H1 (cell line): ENCODE results near the gene PAX4. TPM values are rescaled to one million over a fixed set of nuclear protein-coding genes. Genes with fewer than 3 reads are reported as not detected.

ENCODE experiments used
- CTCF ChIA-PET: fragments of 300-600 bp; sonication (Branson Sonifier 250); formaldehyde crosslinking; loops from one replicate; lab custom pipeline; 2021; ENCODE audit not compliant: partially characterized antibody; lab: Charles Lee
- POLR2A ChIA-PET: fragments of 300-600 bp; sonication (Branson Sonifier 250); formaldehyde crosslinking; loops from one replicate; lab custom pipeline; 2021; ENCODE audit warnings: inconsistent platforms; ENCODE audit not compliant: partially characterized antibody; lab: Charles Lee
- DNase-seq, 2 experiments: peaks; one replicate each; pipeline versions ENCODE4 v3.0.0 to v3.0.0-alpha.2; 2010 to 2022; ENCODE audit warnings: low spot score in 2 of 2, low read depth in 1 of 2, mixed read lengths in 1 of 2
- FAIRE-seq: peaks from 2 replicates; lab custom pipeline; 2011; peaks lifted over from hg19 to GRCh38; lab: Jason Lieb, UNC
- H2AFZ ChIP-seq: 2 replicates; pipeline ENCODE4 v1.8.1; 2012; ENCODE audit warnings: low read length, inconsistent platforms
- H2AK5ac ChIP-seq: 2 replicates; pipeline ENCODE4 v1.6.1; 2013; ENCODE audit warnings: low read depth, low read length
- H2BK120ac ChIP-seq: replicated peaks from 2 replicates; pipeline ENCODE3; 2013; ENCODE audit warnings: low read depth, low read length, inconsistent platforms
- H2BK12ac ChIP-seq: 2 replicates; pipeline ENCODE4 v1.6.1; 2013; ENCODE audit warnings: low read depth, low read length
- H2BK15ac ChIP-seq: 2 replicates; pipeline ENCODE4 v1.6.1; 2013; ENCODE audit warnings: low read length
- H2BK20ac ChIP-seq: 2 replicates; pipeline ENCODE4 v1.6.1; 2013; ENCODE audit warnings: low read length
- H2BK5ac ChIP-seq: 2 replicates; pipeline ENCODE4 v1.6.1; 2013; ENCODE audit warnings: low read depth, low read length
- H3K14ac ChIP-seq: 2 replicates; pipeline ENCODE4 v1.6.1; 2013; ENCODE audit warnings: inconsistent platforms; ENCODE audit not compliant: insufficient read length
- H3K18ac ChIP-seq: 2 replicates; pipeline ENCODE4 v1.6.1; 2013; ENCODE audit warnings: low read length; ENCODE audit errors: extremely low read depth
- H3K23ac ChIP-seq: 2 replicates; pipeline ENCODE4 v1.6.1; 2013; ENCODE audit warnings: inconsistent platforms; ENCODE audit not compliant: insufficient read length
- H3K23me2 ChIP-seq: 2 replicates; pipeline ENCODE4 v1.6.1; 2013; ENCODE audit warnings: low read depth, low read length
- H3K27ac ChIP-seq: 2 replicates; pipeline ENCODE4 v1.6.1; 2011; ENCODE audit warnings: low read depth, low read length, inconsistent platforms
- H3K27me3 ChIP-seq, 4 experiments: replicated peaks in 1 of 4; 1 replicate in 1 of 4; 2 replicates in 3 of 4; pipeline versions ENCODE4 v1.6.1 to v1.8.1; 2011 to 2013; ENCODE audit warnings: low read length in 3 of 4, mild to moderate bottlenecking in 3 of 4, inconsistent platforms in 2 of 4, mixed read lengths in 2 of 4, moderate library complexity in 1 of 4; ENCODE audit not compliant: control insufficient read depth in 3 of 4, insufficient read depth in 3 of 4; ENCODE audit errors: extremely low read depth in 1 of 4
- H3K36me3 ChIP-seq, 4 experiments: 2 replicates each; pipeline versions ENCODE4 v1.6.1 to v1.8.1; 2011 to 2013; ENCODE audit warnings: mild to moderate bottlenecking in 4 of 4, low read length in 3 of 4, moderate library complexity in 2 of 4, control low read depth in 1 of 4, inconsistent platforms in 1 of 4; ENCODE audit not compliant: insufficient read depth in 4 of 4, control insufficient read depth in 2 of 4
- H3K4ac ChIP-seq: replicated peaks from 2 replicates; pipeline ENCODE3; 2013; ENCODE audit warnings: low read length, low read depth, mixed read lengths, inconsistent platforms; ENCODE audit not compliant: insufficient read length
- H3K4me1 ChIP-seq, 4 experiments: replicated peaks in 1 of 4; 1 replicate in 1 of 4; 2 replicates in 3 of 4; pipeline versions ENCODE4 v1.6.1 to v1.8.1; 2011 to 2013; ENCODE audit warnings: low read length in 3 of 4, inconsistent platforms in 2 of 4, mixed read lengths in 1 of 4; ENCODE audit not compliant: insufficient read depth in 4 of 4, control insufficient read depth in 3 of 4
- H3K4me2 ChIP-seq, 2 experiments: 2 replicates each; pipeline versions ENCODE4 v1.6.1 to v1.8.1; 2011 to 2013; ENCODE audit warnings: low read depth in 2 of 2, low read length in 2 of 2, control low read depth in 1 of 2, inconsistent platforms in 1 of 2, mild to moderate bottlenecking in 1 of 2; ENCODE audit not compliant: insufficient read depth in 1 of 2
- H3K4me3 ChIP-seq, 4 experiments: fragments of 200-600, 300-600 bp in 1 of 4; sonication (generic), shearing (Covaris generic), sonication (Bioruptor Twin) in 1 of 4; 2 replicates each; pipeline versions ENCODE4 v1.5.1 to v1.8.1; 2011 to 2016; ENCODE audit warnings: low read length in 4 of 4, low read depth in 3 of 4, control low read depth in 2 of 4, inconsistent platforms in 2 of 4, mild to moderate bottlenecking in 2 of 4, mixed read lengths in 1 of 4, moderate library complexity in 1 of 4; ENCODE audit not compliant: insufficient read depth in 2 of 4; ENCODE audit errors: extremely low read depth in 1 of 4
- H3K56ac ChIP-seq: replicated peaks from 2 replicates; pipeline ENCODE3; 2013; ENCODE audit warnings: low read depth, mild to moderate bottlenecking, mixed read lengths, low read length, inconsistent platforms; ENCODE audit not compliant: insufficient read length
- H3K79me1 ChIP-seq: 2 replicates; pipeline ENCODE4 v1.6.1; 2013; ENCODE audit warnings: low read depth, low read length, control low read depth
- H3K79me2 ChIP-seq, 2 experiments: 2 replicates each; pipeline versions ENCODE4 v1.6.1 to v1.8.1; 2012 to 2013; ENCODE audit warnings: low read length in 2 of 2, mild to moderate bottlenecking in 2 of 2, inconsistent platforms in 1 of 2; ENCODE audit not compliant: insufficient read depth in 2 of 2, control insufficient read depth in 1 of 2
- H3K9ac ChIP-seq, 4 experiments: replicated peaks in 1 of 4; 1 replicate in 1 of 4; 2 replicates in 3 of 4; pipeline versions ENCODE4 v1.6.1 to v1.8.1; 2011 to 2013; ENCODE audit warnings: low read depth in 3 of 4, low read length in 3 of 4, control low read depth in 2 of 4, mild to moderate bottlenecking in 2 of 4, moderate library complexity in 2 of 4, inconsistent platforms in 1 of 4; ENCODE audit errors: extremely low read depth in 1 of 4
- H3K9me3 ChIP-seq, 2 experiments: 2 replicates each; pipeline versions ENCODE4 v1.6.1 to v1.8.1; 2012 to 2013; ENCODE audit warnings: mild to moderate bottlenecking in 2 of 2, moderate library complexity in 2 of 2, control low read depth in 1 of 2, inconsistent platforms in 1 of 2, low read depth in 1 of 2, low read length in 1 of 2, mixed read lengths in 1 of 2; ENCODE audit not compliant: insufficient read depth in 2 of 2
- H4K20me1 ChIP-seq, 2 experiments: replicated peaks in 1 of 2; 2 replicates each; pipeline versions ENCODE3 to v1.8.1; 2011 to 2013; ENCODE audit warnings: inconsistent platforms in 2 of 2, low read length in 2 of 2, mild to moderate bottlenecking in 1 of 2; ENCODE audit not compliant: insufficient read depth in 2 of 2, control insufficient read depth in 1 of 2
- H4K5ac ChIP-seq: 2 replicates; pipeline ENCODE4 v1.6.1; 2013; ENCODE audit warnings: low read length, low read depth, mixed read lengths, inconsistent platforms; ENCODE audit not compliant: insufficient read length
- H4K8ac ChIP-seq: 2 replicates; pipeline ENCODE4 v1.8.0; 2013; ENCODE audit warnings: mild to moderate bottlenecking, moderate library complexity, low read length, inconsistent platforms; ENCODE audit not compliant: insufficient read depth; ENCODE audit errors: extremely low read depth
- H4K91ac ChIP-seq: replicated peaks from 2 replicates; pipeline ENCODE3; 2013; ENCODE audit warnings: low read length, mixed read lengths, inconsistent platforms; ENCODE audit not compliant: insufficient read length
- POLR2AphosphoS5 ChIP-seq: IDR thresholded peaks from 2 replicates; pipeline ENCODE4 v1.6.1; 2011; ENCODE audit warnings: low read depth, low read length
- WGBS, 2 experiments: shearing (Covaris generic) in 1 of 2; methylation state at CpG; one replicate each; pipeline versions ENCODE4 v1.1.6 to v1.1.7; 2013 to 2015; ENCODE audit warnings: low lambda C conversion rate in 2 of 2, mixed read lengths in 2 of 2, inconsistent platforms in 1 of 2, low coverage in 1 of 2, missing lambda C conversion rate in 1 of 2; ENCODE audit not compliant: insufficient replicate concordance in 2 of 2, insufficient coverage in 1 of 2, insufficient read length in 1 of 2; ENCODE audit errors: extremely low coverage in 1 of 2, missing lambda C conversion rate in 1 of 2; 5-methylcytosine and 5-hydroxymethylcytosine counted together
- polyA plus RNA-seq, 7 experiments: library from polyadenylated mRNA; depleted of rRNA in 3 of 7; stranded (reverse) in 5 of 7; unstranded in 2 of 7; fragments of >200 nt in 5 of 7; fragments of 200-250 nt in 2 of 7; gene quantifications; 1 replicate in 5 of 7; 2 replicates in 1 of 7; 4 replicates in 1 of 7; pipeline versions ENCODE4 v1.2.1 to v1.2.3, GENCODE V29; 2011 to 2013; ENCODE audit warnings: missing spikeins in 2 of 7, mixed read lengths in 2 of 7
- total RNA-seq: library from RNA; stranded (reverse); fragmentation: NEBNext Ultra II Directional; extraction: Animal tissue kit (Norgen Biotek cat#: 25700); gene quantifications from 2 replicates; pipeline ENCODE4 v1.2.1, GENCODE V29; 2021

The PAX4 gene
- total and polyA plus RNA-seq, 2 of the 8 experiments (the other 6 are each of a cell fraction or from before 2014, with no cell fraction given) = 0.20 TPM; not detected in 1

- no peak overlapping the region for H2AFZ ChIP-seq
- no peak overlapping the region for H3K18ac ChIP-seq
- no peaks in the 10 kb centered on the region; a peak in 2 of 7 replicates for H3K27me3 ChIP-seq
- no peak overlapping the region for H2BK15ac ChIP-seq
- H3K36me3 ChIP-seq = no peaks in the 10 kb centered on the region
- DNase-seq (no peak), FAIRE-seq (no peak)
- no peaks in the 10 kb centered on the region for H3K4me1 ChIP-seq
- no peak overlapping the region for H3K27ac ChIP-seq
- H4K20me1 ChIP-seq = no peaks in the 10 kb centered on the region
- no peaks in the 10 kb centered on the region for H3K79me2 ChIP-seq
- H4K91ac ChIP-seq = no peak overlapping the region
- no peak overlapping the region for H2BK20ac ChIP-seq
- no peaks in the 10 kb centered on the region for H3K79me1 ChIP-seq
- H3K23me2 ChIP-seq = no peaks in the 10 kb centered on the region; the same call in 1 of the 2 replicates
- WGBS, 2 experiments = 70% methylated on average over 3 of the region's 3 CpGs; no CpG with 5 or more reads in 1 of the 2 experiments
- no peak for TF ChIP-seq POLR2AphosphoS5
- no peak overlapping the region for H3K56ac ChIP-seq
- no peak overlapping the region for H2BK12ac ChIP-seq
- H3K4me2 ChIP-seq = no peak overlapping the region
- H2BK120ac ChIP-seq = no peak overlapping the region
- H3K14ac ChIP-seq = no peak overlapping the region
- H3K4me3 ChIP-seq = no peak overlapping the region
- no peak overlapping the region for H4K8ac ChIP-seq
- POLR2A ChIA-PET = no interaction called here
- no peak overlapping the region for H4K5ac ChIP-seq
- no peak overlapping the region for H3K9ac ChIP-seq
- H2BK5ac ChIP-seq = no peak overlapping the region
- no peaks in the 10 kb centered on the region for H3K9me3 ChIP-seq
- CTCF ChIA-PET = interaction anchor here (6.7 kb wide), 1 partner anchor 8 kb away, joined by 71 read pairs; no protein-coding TSS in a partner anchor
- no peak overlapping the region for H3K23ac ChIP-seq
- no peak overlapping the region for H3K4ac ChIP-seq
- no peak overlapping the region for H2AK5ac ChIP-seq
Measured at GRCh38 chr7:127635659-127636285, 17.8 kb upstream of the PAX4 start.
